Testis (tissue), 2 donors: ENCODE data around the gene GOLPH3L.

ENCODE experiments used
- CTCF ChIP-seq, 3 experiments: fragments of 450-650 bp in 2 of 3; fragments of 200-600 bp in 1 of 3; sonication (generic) in 1 of 3; IDR thresholded peaks; one replicate each; pipeline ENCODE4 v1.5.1; 2016 to 2019; ENCODE audit warnings: antibody characterized with exemption in 3 of 3, mild to moderate bottlenecking in 2 of 3, moderate library complexity in 1 of 3
- POLR2A ChIP-seq: fragments of 450-650 bp; IDR thresholded peaks from one replicate; pipeline ENCODE4 v1.6.1; 2017; ENCODE audit warnings: antibody characterized with exemption, mild to moderate bottlenecking, moderate library complexity

DNA sequence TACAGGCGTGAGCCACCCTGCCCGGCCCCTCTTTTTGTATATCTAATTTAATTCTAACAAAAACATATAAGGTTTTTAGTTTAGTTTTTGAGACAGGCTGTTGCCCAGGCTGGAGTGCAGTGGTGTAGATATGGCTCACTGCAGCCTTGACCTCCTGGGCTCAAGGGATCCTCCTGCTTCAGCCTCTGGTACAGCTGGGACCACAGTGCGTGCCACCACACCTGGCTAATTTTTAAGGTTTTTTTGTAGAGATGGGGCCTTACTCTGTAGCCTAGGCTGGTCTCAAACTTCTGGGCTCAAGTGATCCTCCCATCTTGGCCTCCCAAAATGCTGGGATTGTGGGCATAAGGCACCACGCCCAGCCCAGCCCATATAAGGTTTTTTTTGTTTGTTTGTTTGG is 86.4 kb downstream of the GOLPH3L start:
- TF ChIP-seq POLR2A = no peak
- no peak for TF ChIP-seq CTCF (IDR thresholded peaks at IDR 0.05)
